K562 (cell line): Measurements from ENCODE around the gene HES4. TPM values are rescaled to one million over a fixed set of nuclear protein-coding genes. Genes with fewer than 3 reads are reported as not detected.

ENCODE experiments used
- CAMTA2 ChIP-seq: fragments of 250-450 bp; sonication (Bioruptor Pico); conservative IDR thresholded peaks from 2 replicates; pipeline ENCODE4 v1.5.1; 2022
- CBFB ChIP-seq: sonication (generic); formaldehyde crosslinking; IDR thresholded peaks from 2 replicates; pipeline ENCODE4 v1.4.0; 2020; ENCODE audit warnings: mild to moderate bottlenecking, missing genetic modification reagents
- ELF4 ChIP-seq: fragments of 450-650 bp; formaldehyde crosslinking; IDR thresholded peaks from 2 replicates; pipeline ENCODE4 v1.4.0; 2022; ENCODE audit warnings: missing genetic modification characterization
- ELK3 ChIP-seq: fragments of 450-650 bp; formaldehyde crosslinking; IDR thresholded peaks from 2 replicates; pipeline ENCODE4 v1.4.0; 2020; ENCODE audit warnings: mild to moderate bottlenecking
- FOXK1 ChIP-seq: sonication (generic); formaldehyde crosslinking; IDR thresholded peaks from 2 replicates; pipeline ENCODE4 v1.8.0; 2022; ENCODE audit warnings: missing genetic modification reagents, mild to moderate bottlenecking, borderline replicate concordance
- HBP1 ChIP-seq: fragments of 450-650 bp; formaldehyde crosslinking; IDR thresholded peaks from 2 replicates; pipeline ENCODE4 v1.4.0; 2022; ENCODE audit warnings: missing genetic modification characterization
- KDM4B ChIP-seq, 2 experiments: fragments of 450-650 bp in 1 of 2; sonication (generic) in 1 of 2; IDR thresholded peaks; 2 replicates each; pipeline ENCODE4 v1.6.1; 2016 to 2017; ENCODE audit warnings: borderline replicate concordance in 2 of 2, antibody characterized with exemption in 1 of 2, low read depth in 1 of 2, mild to moderate bottlenecking in 1 of 2
- MCM2 ChIP-seq: fragments of 450-650 bp; IDR thresholded peaks from 2 replicates; pipeline ENCODE4 v1.6.1; 2017; ENCODE audit warnings: low read depth, mild to moderate bottlenecking
- MEF2A ChIP-seq: IDR thresholded peaks from 2 replicates; pipeline ENCODE4 v1.6.1; 2011; ENCODE audit warnings: low read depth, mild to moderate bottlenecking, low read length, moderate library complexity; ENCODE audit not compliant: control insufficient read depth
- MTA1 ChIP-seq: fragments of 450-650 bp; IDR thresholded peaks from 2 replicates; pipeline ENCODE4 v1.6.1; 2017; ENCODE audit warnings: borderline replicate concordance
- NFXL1 ChIP-seq: fragments of 450-650 bp; formaldehyde crosslinking; IDR thresholded peaks from 2 replicates; pipeline ENCODE4 v1.4.0; 2021; ENCODE audit warnings: mild to moderate bottlenecking
- PHF20 ChIP-seq: fragments of 450-650 bp; IDR thresholded peaks from 2 replicates; pipeline ENCODE4 v1.6.1; 2018; ENCODE audit not compliant: partially characterized antibody
- RBM22 ChIP-seq: fragments of 200-400 bp; formaldehyde crosslinking; IDR thresholded peaks from 2 replicates; pipeline ENCODE4 v1.6.1; 2018; ENCODE audit warnings: low read length, low read depth; ENCODE audit not compliant: poor library complexity, severe bottlenecking
- SMAD3 ChIP-seq: fragments of 450-650 bp; formaldehyde crosslinking; conservative IDR thresholded peaks from 2 replicates; pipeline ENCODE4 v1.4.0; 2020; ENCODE audit warnings: mild to moderate bottlenecking
- ZBTB8A ChIP-seq: fragments of 450-650 bp; IDR thresholded peaks from 2 replicates; pipeline ENCODE4 v1.6.1; 2018; ENCODE audit warnings: mild to moderate bottlenecking, moderate library complexity; ENCODE audit not compliant: partially characterized antibody
- ZFX ChIP-seq: sonication (generic); formaldehyde crosslinking; IDR thresholded peaks from 2 replicates; pipeline ENCODE4 v1.8.0; 2022; ENCODE audit warnings: mild to moderate bottlenecking, missing genetic modification reagents, moderate library complexity
- ZMIZ1 ChIP-seq, 2 experiments: fragments of 150-350 bp in 1 of 2; IDR thresholded peaks; 2 replicates each; pipeline ENCODE4 v1.6.1; 2012 to 2016; ENCODE audit warnings: low read depth in 2 of 2, low read length in 2 of 2, mild to moderate bottlenecking in 1 of 2, moderate library complexity in 1 of 2
- ZNF239 ChIP-seq: fragments of 250-450 bp; sonication (Bioruptor Pico); IDR thresholded peaks from 2 replicates; pipeline ENCODE4 v1.4.0; 2020; ENCODE audit warnings: mild to moderate bottlenecking
- polyA plus RNA-seq, 8 experiments: library from polyadenylated mRNA; depleted of rRNA in 4 of 8; stranded (reverse) in 5 of 8; unstranded in 3 of 8; fragments of >200 nt; fragmentation: Nextera tagmentation in 2 of 8; fragmentation: Illumina TruSeq in 1 of 8; extraction: Ambion mirVana in 2 of 8; extraction: Trizol in 1 of 8; gene quantifications; 2 replicates each; pipeline versions ENCODE4 v1.2.1 to v1.2.3, GENCODE V29; 2011 to 2014; ENCODE audit warnings: inconsistent platforms in 1 of 8, missing spikeins in 1 of 8
- total RNA-seq, 7 experiments: library from RNA; depleted of rRNA in 6 of 7; stranded (reverse); fragments of >200 nt in 6 of 7; fragmentation: Illumina TruSeq in 2 of 7; extraction: Trizol in 2 of 7; gene quantifications; 2 replicates each; pipeline versions ENCODE4 v1.2.1 to v1.2.3, GENCODE V29; 2011 to 2021; ENCODE audit warnings: low replicate concordance in 1 of 7
- TF ChIP-seq, protein P1 (sequence below): fragments of 250-450 bp; sonication (Bioruptor Pico); IDR thresholded peaks from 2 replicates; pipeline ENCODE4 v1.8.0; 2021; ENCODE audit warnings: borderline replicate concordance, mild to moderate bottlenecking, moderate library complexity; ENCODE audit not compliant: poor library complexity, severe bottlenecking
- TF ChIP-seq, protein P2 (sequence below): fragments of 450-650 bp; formaldehyde crosslinking; IDR thresholded peaks from 2 replicates; pipeline ENCODE4 v1.4.0; 2020; ENCODE audit warnings: mild to moderate bottlenecking, mixed read lengths

HES4 gene
- total and polyA plus RNA-seq, 9 of the 15 experiments (the other 6 are each of a cell fraction or from before 2014, with no cell fraction given) = 0.21 to 43.7 (median 5.3) TPM; not detected in 2

GRCh38 chr1:1001057-1001783, 1.3 kb upstream of the HES4 start (continued):
- TF ChIP-seq HBP1 (CRISPR knock-in tag) (no peak), NFXL1 (CRISPR knock-in tag) (no peak), ZBTB8A (no peak), ELK3 (CRISPR knock-in tag) (no peak), ZMIZ1 (IDR thresholded peaks at IDR 0.05; ENCODE audit: low read depth in 2 of 2, low read length in 2 of 2) (no peak), ZFX (CRISPR knock-in tag) (no peak), FOXK1 (CRISPR knock-in tag) (no peak), RBM22 (peak; percentile 4), CAMTA2 (CRISPR knock-in tag) (no peak), ZNF239 (CRISPR knock-in tag) (no peak), SMAD3 (CRISPR knock-in tag) (no peak), MEF2A (no peak), CBFB (CRISPR knock-in tag) (no peak), KDM4B (IDR thresholded peaks at IDR 0.05; ENCODE audit: borderline replicate concordance in 2 of 2, low read depth in 1 of 2) (0 out of 4 replicates have a peak, but pooled peaks of 1 of the 2 experiments have one; percentile 17), ELF4 (no peak; the same call in 1 of the 2 replicates), MCM2 (no peak), MTA1 (no peak), PHF20 (no peak)
- TF ChIP-seq, protein P1, sequence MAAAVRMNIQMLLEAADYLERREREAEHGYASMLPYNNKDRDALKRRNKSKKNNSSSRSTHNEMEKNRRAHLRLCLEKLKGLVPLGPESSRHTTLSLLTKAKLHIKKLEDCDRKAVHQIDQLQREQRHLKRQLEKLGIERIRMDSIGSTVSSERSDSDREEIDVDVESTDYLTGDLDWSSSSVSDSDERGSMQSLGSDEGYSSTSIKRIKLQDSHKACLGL (CRISPR knock-in tag) = no peak
- TF ChIP-seq, protein P2, sequence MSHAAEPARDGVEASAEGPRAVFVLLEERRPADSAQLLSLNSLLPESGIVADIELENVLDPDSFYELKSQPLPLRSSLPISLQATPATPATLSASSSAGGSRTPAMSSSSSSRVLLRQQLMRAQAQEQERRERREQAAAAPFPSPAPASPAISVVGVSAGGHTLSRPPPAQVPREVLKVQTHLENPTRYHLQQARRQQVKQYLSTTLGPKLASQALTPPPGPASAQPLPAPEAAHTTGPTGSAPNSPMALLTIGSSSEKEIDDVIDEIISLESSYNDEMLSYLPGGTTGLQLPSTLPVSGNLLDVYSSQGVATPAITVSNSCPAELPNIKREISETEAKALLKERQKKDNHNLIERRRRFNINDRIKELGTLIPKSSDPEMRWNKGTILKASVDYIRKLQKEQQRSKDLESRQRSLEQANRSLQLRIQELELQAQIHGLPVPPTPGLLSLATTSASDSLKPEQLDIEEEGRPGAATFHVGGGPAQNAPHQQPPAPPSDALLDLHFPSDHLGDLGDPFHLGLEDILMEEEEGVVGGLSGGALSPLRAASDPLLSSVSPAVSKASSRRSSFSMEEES (CRISPR knock-in tag) = no peak
